Panc1 (cell line): ENCODE measurements around the gene RNF220.

Experiments
- POLR2AphosphoS5 ChIP-seq: IDR thresholded peaks from 2 replicates; pipeline ENCODE4 v1.6.1; 2012; ENCODE audit warnings: mild to moderate bottlenecking, low read depth, low read length, moderate library complexity
- SIN3A ChIP-seq: IDR thresholded peaks from 2 replicates; pipeline ENCODE4 v1.6.1; 2012; ENCODE audit warnings: low read depth, mild to moderate bottlenecking, low read length, moderate library complexity, borderline replicate concordance; ENCODE audit not compliant: insufficient read depth
- TF ChIP-seq, protein P1 (sequence below): fragments of 450-650 bp; IDR thresholded peaks from 2 replicates; pipeline ENCODE4 v1.5.1; 2017; ENCODE audit warnings: mild to moderate bottlenecking
- TF ChIP-seq, protein P2 (sequence below), 2 experiments: IDR thresholded peaks; 2 replicates each; pipeline ENCODE4 v1.6.1; 2011 to 2012; ENCODE audit warnings: low read depth in 2 of 2, control low read depth in 1 of 2, low read length in 1 of 2, mild to moderate bottlenecking in 1 of 2, moderate library complexity in 1 of 2; ENCODE audit not compliant: insufficient read depth in 1 of 2

GRCh38 chr1:44678120-44678519, 273.1 kb downstream of the RNF220 start:
- TF ChIP-seq, protein P1, sequence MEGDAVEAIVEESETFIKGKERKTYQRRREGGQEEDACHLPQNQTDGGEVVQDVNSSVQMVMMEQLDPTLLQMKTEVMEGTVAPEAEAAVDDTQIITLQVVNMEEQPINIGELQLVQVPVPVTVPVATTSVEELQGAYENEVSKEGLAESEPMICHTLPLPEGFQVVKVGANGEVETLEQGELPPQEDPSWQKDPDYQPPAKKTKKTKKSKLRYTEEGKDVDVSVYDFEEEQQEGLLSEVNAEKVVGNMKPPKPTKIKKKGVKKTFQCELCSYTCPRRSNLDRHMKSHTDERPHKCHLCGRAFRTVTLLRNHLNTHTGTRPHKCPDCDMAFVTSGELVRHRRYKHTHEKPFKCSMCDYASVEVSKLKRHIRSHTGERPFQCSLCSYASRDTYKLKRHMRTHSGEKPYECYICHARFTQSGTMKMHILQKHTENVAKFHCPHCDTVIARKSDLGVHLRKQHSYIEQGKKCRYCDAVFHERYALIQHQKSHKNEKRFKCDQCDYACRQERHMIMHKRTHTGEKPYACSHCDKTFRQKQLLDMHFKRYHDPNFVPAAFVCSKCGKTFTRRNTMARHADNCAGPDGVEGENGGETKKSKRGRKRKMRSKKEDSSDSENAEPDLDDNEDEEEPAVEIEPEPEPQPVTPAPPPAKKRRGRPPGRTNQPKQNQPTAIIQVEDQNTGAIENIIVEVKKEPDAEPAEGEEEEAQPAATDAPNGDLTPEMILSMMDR = no peak
- TF ChIP-seq, protein P2, sequence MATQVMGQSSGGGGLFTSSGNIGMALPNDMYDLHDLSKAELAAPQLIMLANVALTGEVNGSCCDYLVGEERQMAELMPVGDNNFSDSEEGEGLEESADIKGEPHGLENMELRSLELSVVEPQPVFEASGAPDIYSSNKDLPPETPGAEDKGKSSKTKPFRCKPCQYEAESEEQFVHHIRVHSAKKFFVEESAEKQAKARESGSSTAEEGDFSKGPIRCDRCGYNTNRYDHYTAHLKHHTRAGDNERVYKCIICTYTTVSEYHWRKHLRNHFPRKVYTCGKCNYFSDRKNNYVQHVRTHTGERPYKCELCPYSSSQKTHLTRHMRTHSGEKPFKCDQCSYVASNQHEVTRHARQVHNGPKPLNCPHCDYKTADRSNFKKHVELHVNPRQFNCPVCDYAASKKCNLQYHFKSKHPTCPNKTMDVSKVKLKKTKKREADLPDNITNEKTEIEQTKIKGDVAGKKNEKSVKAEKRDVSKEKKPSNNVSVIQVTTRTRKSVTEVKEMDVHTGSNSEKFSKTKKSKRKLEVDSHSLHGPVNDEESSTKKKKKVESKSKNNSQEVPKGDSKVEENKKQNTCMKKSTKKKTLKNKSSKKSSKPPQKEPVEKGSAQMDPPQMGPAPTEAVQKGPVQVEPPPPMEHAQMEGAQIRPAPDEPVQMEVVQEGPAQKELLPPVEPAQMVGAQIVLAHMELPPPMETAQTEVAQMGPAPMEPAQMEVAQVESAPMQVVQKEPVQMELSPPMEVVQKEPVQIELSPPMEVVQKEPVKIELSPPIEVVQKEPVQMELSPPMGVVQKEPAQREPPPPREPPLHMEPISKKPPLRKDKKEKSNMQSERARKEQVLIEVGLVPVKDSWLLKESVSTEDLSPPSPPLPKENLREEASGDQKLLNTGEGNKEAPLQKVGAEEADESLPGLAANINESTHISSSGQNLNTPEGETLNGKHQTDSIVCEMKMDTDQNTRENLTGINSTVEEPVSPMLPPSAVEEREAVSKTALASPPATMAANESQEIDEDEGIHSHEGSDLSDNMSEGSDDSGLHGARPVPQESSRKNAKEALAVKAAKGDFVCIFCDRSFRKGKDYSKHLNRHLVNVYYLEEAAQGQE (IDR thresholded peaks at IDR 0.05; ENCODE audit: insufficient read depth in 1 of 2, low read depth in 2 of 2, low read length in 1 of 2) = no peak
- no peak for TF ChIP-seq POLR2AphosphoS5
- no peak for TF ChIP-seq SIN3A
